CD4-positive, alpha-beta T cell (primary cell): ENCODE data around the gene TSPAN2. TPM values are rescaled to one million over a fixed set of nuclear protein-coding genes. Genes with fewer than 3 reads are reported as not detected.

ENCODE experiments used
- ATAC-seq: fragments of 200-7000 bp; cut with Tn5 transposase; one replicate; pipeline ENCODE4 v1.10.0; 2022; ENCODE audit warnings: mild to moderate bottlenecking; ENCODE audit not compliant: poor library complexity
- CTCF ChIA-PET: fragments of 350-600 bp; sonication (Branson Sonifier 250); formaldehyde crosslinking; loops from one replicate; lab custom pipeline; 2021; ENCODE audit warnings: antibody characterized with exemption, inconsistent platforms; lab: Charles Lee
- POLR2A ChIA-PET: fragments of 350-600 bp; sonication (Branson Sonifier 250); formaldehyde crosslinking; loops from one replicate; lab custom pipeline; 2021; ENCODE audit warnings: antibody characterized with exemption, inconsistent platforms; lab: Charles Lee
- DNase-seq, 14 experiments: peaks; one replicate each; pipeline ENCODE4 v3.0.0-alpha.2; 2013 to 2020; ENCODE audit warnings: mixed read lengths in 2 of 14
- H3K27ac ChIP-seq, 2 donors: one replicate each; pipeline versions ENCODE4 v1.5.1 to v1.7.0; 2013; ENCODE audit warnings: low read length in 2 of 2, low read depth in 1 of 2, mild to moderate bottlenecking in 1 of 2
- H3K27me3 ChIP-seq, 2 experiments: 1 replicate in 1 of 2; 2 replicates in 1 of 2; pipeline versions ENCODE4 v1.6.1 to v1.7.0; 2013; ENCODE audit warnings: low read length in 2 of 2, control low read depth in 1 of 2, mild to moderate bottlenecking in 1 of 2, moderate library complexity in 1 of 2; ENCODE audit not compliant: insufficient read depth in 2 of 2, control insufficient read depth in 1 of 2
- H3K36me3 ChIP-seq: one replicate; pipeline ENCODE4 v1.6.1; 2013; ENCODE audit warnings: low read length, control low read depth; ENCODE audit not compliant: insufficient read depth
- H3K4me1 ChIP-seq: one replicate; pipeline ENCODE4 v1.6.1; 2013; ENCODE audit warnings: low read length, control low read depth; ENCODE audit not compliant: insufficient read depth
- H3K4me3 ChIP-seq: one replicate; pipeline ENCODE4 v1.5.1; 2013; ENCODE audit warnings: mild to moderate bottlenecking, low read length, moderate library complexity
- H3K9me3 ChIP-seq, 2 experiments: 1 replicate in 1 of 2; 2 replicates in 1 of 2; pipeline versions ENCODE4 v1.6.1 to v1.7.0; 2013; ENCODE audit warnings: low read length in 2 of 2, mild to moderate bottlenecking in 2 of 2, control low read depth in 1 of 2, moderate library complexity in 1 of 2; ENCODE audit not compliant: control insufficient read depth in 1 of 2, insufficient read depth in 1 of 2
- H3K27ac Mint-ChIP-seq: one replicate; pipeline ENCODE4 v1.8.0; 2020; ENCODE audit warnings: mixed read lengths
- H3K27me3 Mint-ChIP-seq: one replicate; pipeline ENCODE4 v1.8.0; 2021; ENCODE audit warnings: mixed read lengths
- H3K36me3 Mint-ChIP-seq: one replicate; pipeline ENCODE4 v1.8.0; 2021; ENCODE audit warnings: low read depth, mixed read lengths
- H3K4me1 Mint-ChIP-seq: one replicate; pipeline ENCODE4 v1.8.0; 2021; ENCODE audit warnings: low read depth, mixed read lengths
- H3K4me3 Mint-ChIP-seq: one replicate; pipeline ENCODE4 v1.8.0; 2020; ENCODE audit warnings: mild to moderate bottlenecking, mixed read lengths
- H3K9me3 Mint-ChIP-seq: one replicate; pipeline ENCODE4 v1.8.0; 2020; ENCODE audit warnings: mixed read lengths
- intact Hi-C, 2 experiments: fragments of 100-400 bp; cut with DNase I in 1 of 2; cut with micrococcal nuclease in 1 of 2; formaldehyde crosslinking; loops; one replicate each; pipeline versions ENCODE4 v1.15.1 to v1.9.0; 2023 to 2025; cut with DNase I, micrococcal nuclease
- total RNA-seq, 174 experiments: library from RNA in 2 of 174; stranded (reverse) in 2 of 174; gene quantifications; one replicate each; pipeline ENCODE4 v1.2.3 and lab custom pipeline; 2021 to 2026
- TF ChIP-seq, protein P1 (sequence below): fragments of 200-600 bp; IDR thresholded peaks from one replicate; pipeline ENCODE4 v1.8.0; 2022; ENCODE audit warnings: antibody characterized with exemption, mild to moderate bottlenecking

The TSPAN2 gene
- total RNA-seq, 2 experiments from 2014 or later: 0.95 to 1.6 TPM

- POLR2A ChIA-PET: no interaction called here
- no peaks in the 10 kb centered on the region for H3K36me3 ChIP-seq
- DNase-seq (no peak), ATAC-seq (no peak)
- H3K4me3 ChIP-seq: no peak overlapping the region
- H3K27ac ChIP-seq: no peak overlapping the region
- H3K4me1 ChIP-seq: no peaks in the 10 kb centered on the region
- H3K27me3 Mint-ChIP-seq: peaks cover 14% of the 10 kb centered on the region
- peaks cover 7% of the 10 kb centered on the region for H3K9me3 Mint-ChIP-seq
- CTCF ChIA-PET: interaction anchor here (1.4 to 1.5 kb wide), 2 partner anchors 9 to 15 kb away, joined by 3 read pairs; no protein-coding TSS in a partner anchor
- intact Hi-C loops: no loop called here
- peaks cover 4 to 8% of the 10 kb centered on the region in 2 experiments for H3K27me3 ChIP-seq
- no peaks in the 10 kb centered on the region for H3K4me1 Mint-ChIP-seq
- TF ChIP-seq, protein P1, sequence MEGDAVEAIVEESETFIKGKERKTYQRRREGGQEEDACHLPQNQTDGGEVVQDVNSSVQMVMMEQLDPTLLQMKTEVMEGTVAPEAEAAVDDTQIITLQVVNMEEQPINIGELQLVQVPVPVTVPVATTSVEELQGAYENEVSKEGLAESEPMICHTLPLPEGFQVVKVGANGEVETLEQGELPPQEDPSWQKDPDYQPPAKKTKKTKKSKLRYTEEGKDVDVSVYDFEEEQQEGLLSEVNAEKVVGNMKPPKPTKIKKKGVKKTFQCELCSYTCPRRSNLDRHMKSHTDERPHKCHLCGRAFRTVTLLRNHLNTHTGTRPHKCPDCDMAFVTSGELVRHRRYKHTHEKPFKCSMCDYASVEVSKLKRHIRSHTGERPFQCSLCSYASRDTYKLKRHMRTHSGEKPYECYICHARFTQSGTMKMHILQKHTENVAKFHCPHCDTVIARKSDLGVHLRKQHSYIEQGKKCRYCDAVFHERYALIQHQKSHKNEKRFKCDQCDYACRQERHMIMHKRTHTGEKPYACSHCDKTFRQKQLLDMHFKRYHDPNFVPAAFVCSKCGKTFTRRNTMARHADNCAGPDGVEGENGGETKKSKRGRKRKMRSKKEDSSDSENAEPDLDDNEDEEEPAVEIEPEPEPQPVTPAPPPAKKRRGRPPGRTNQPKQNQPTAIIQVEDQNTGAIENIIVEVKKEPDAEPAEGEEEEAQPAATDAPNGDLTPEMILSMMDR: no peak
- no peak overlapping the region for H3K4me3 Mint-ChIP-seq
- peaks cover 4 to 16% of the 10 kb centered on the region in 2 experiments for H3K9me3 ChIP-seq
- H3K36me3 Mint-ChIP-seq: peaks cover 4% of the 10 kb centered on the region
- no peak overlapping the region for H3K27ac Mint-ChIP-seq
Observed at GRCh38 chr1:115127539-115127938, 38.2 kb upstream of the TSPAN2 start.

DNA sequence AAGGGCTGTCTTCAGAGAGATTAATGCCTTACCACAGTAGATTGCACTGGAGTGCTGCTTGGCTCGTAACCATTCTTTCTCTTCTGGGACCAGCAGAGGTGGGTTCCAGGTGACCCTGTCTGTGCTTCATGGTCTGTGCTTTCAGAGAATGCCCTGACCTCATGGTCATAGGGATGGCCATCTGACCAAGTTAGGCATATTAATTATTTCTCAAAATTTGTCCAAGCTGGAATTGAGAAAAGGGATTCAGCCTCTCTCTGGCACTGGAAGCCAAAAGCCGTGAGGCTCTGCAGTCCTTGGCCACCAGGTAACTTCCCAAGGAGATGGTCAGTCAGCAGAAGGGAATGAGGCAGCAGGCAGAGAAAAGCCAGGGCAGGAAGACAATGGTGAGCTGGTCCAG is 37.2 kb upstream of the TSPAN2 start:
- intact Hi-C loops: no loop called here
- POLR2A ChIA-PET: no interaction called here
- Mint-ChIP-seq H3K36me3 (peaks cover 4% of the 10 kb centered on the region), H3K27me3 (peaks cover 22% of the 10 kb centered on the region), H3K4me1 (no peaks in the 10 kb centered on the region), H3K27ac (no peak overlapping the region), H3K9me3 (peaks cover 14% of the 10 kb centered on the region), H3K4me3 (no peak overlapping the region)
- TF ChIP-seq, protein P1: no peak
- Histone ChIP-seq H3K27me3 (peaks cover 4 to 9% of the 10 kb centered on the region in 2 experiments), H3K27ac (no peak overlapping the region), H3K4me1 (no peaks in the 10 kb centered on the region), H3K9me3 (peaks cover 8 to 26% of the 10 kb centered on the region in 2 experiments), H3K36me3 (no peaks in the 10 kb centered on the region), H3K4me3 (no peak overlapping the region)
- CTCF ChIA-PET: no interaction called here
- ATAC-seq (no peak), DNase-seq (no peak)

DNA sequence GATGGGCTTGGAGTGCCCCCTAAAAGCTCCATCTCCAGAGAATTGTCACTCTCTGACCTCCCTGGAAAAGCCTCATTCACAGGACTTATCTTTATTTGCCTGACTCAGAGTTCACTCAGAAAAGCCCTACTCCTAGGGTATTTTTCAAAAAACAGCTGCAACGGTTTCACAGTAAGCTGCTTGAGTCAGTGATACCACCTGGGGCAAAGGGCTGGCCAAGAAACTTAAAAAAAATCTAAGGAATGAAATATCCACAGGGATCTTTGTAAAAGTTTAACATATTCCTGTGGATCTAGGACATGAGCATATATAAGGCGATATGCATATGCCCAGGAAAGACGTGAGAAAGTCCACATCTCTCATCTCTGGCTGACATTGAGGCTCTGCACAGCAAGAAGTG is 33.8 kb upstream of the TSPAN2 start:
- ChIA-PET CTCF (no interaction called here), POLR2A (no interaction called here)
- Histone ChIP-seq H3K4me1 (no peaks in the 10 kb centered on the region), H3K36me3 (no peaks in the 10 kb centered on the region), H3K27me3 (peaks cover 13 to 16% of the 10 kb centered on the region in 2 experiments), H3K27ac (no peak overlapping the region), H3K4me3 (no peak overlapping the region), H3K9me3 (peaks cover 14 to 38% of the 10 kb centered on the region in 2 experiments)
- intact Hi-C loops: no loop called here
- peaks cover 19% of the 10 kb centered on the region for H3K9me3 Mint-ChIP-seq
- no peaks in the 10 kb centered on the region for H3K4me1 Mint-ChIP-seq
- H3K27ac Mint-ChIP-seq: no peak overlapping the region
- DNase-seq (no peak), ATAC-seq (no peak)
- H3K36me3 Mint-ChIP-seq: peaks cover 4% of the 10 kb centered on the region
- no peak overlapping the region for H3K4me3 Mint-ChIP-seq
- TF ChIP-seq, protein P1: no peak
- H3K27me3 Mint-ChIP-seq: peaks cover 48% of the 10 kb centered on the region
